ENCODE results near the gene BAMBI.

Gene BAMBI

GRCh38 chr10:28663576-28664368, 13.5 kb upstream of the BAMBI start:
- peaks cover 4% of the 10 kb centered on the region for H3K36me3 Mint-ChIP-seq (ENCODE audit: insufficient read depth)
- no peak overlapping the region for H3K27ac Mint-ChIP-seq
- peak; percentile 62 for DNase-seq
- H3K27me3 Mint-ChIP-seq, result peaks cover 64 to 67% of the 10 kb centered on the region in 2 donors
- ATAC-seq (replicated peaks), result peak; percentile 80
- peaks cover 5 to 11% of the 10 kb centered on the region in 2 donors for H3K4me1 Mint-ChIP-seq (ENCODE audit: low read depth in 2 of 2)
- H3K9me3 Mint-ChIP-seq, result no peaks in the 10 kb centered on the region
- H3K4me3 Mint-ChIP-seq, result no peak overlapping the region

GRCh38 chr10:28664369-28664740, 13.0 kb upstream of the BAMBI start:
- Mint-ChIP-seq H3K9me3 (no peaks in the 10 kb centered on the region), H3K36me3 (ENCODE audit: insufficient read depth) (peaks cover 4% of the 10 kb centered on the region), H3K4me1 (ENCODE audit: low read depth in 2 of 2) (peaks cover 7 to 15% of the 10 kb centered on the region in 2 donors), H3K4me3 (no peak overlapping the region), H3K27me3 (peaks cover 70 to 73% of the 10 kb centered on the region in 2 donors), H3K27ac (no peak overlapping the region)
- ATAC-seq (replicated peaks), result no peak
- no peak for DNase-seq

- Mint-ChIP-seq H3K27me3 (peaks cover 76 to 88% of the 10 kb centered on the region in 2 donors), H3K27ac (no peak overlapping the region), H3K4me3 (no peak overlapping the region), H3K4me1 (ENCODE audit: low read depth in 2 of 2) (peaks cover 7 to 15% of the 10 kb centered on the region in 2 donors), H3K36me3 (ENCODE audit: insufficient read depth) (peaks cover 4% of the 10 kb centered on the region), H3K9me3 (no peaks in the 10 kb centered on the region)
- ATAC-seq (replicated peaks) (no peak), DNase-seq (no peak)
These were observed 10.4 kb upstream of the BAMBI start for GRCh38 chr10:28666751-28667467.

- Mint-ChIP-seq H3K27ac (no peak overlapping the region), H3K4me1 (ENCODE audit: low read depth in 2 of 2) (peaks cover 7 to 14% of the 10 kb centered on the region in 2 donors), H3K4me3 (peak overlapping the region; percentile 62 to 75), H3K27me3 (peaks cover 77 to 86% of the 10 kb centered on the region in 2 donors), H3K36me3 (ENCODE audit: insufficient read depth) (peaks cover 4% of the 10 kb centered on the region), H3K9me3 (no peaks in the 10 kb centered on the region)
- ATAC-seq (replicated peaks) (peak; percentile 85), DNase-seq (peak in 2 of 3 experiments; percentile 35 to 37)
These were observed 8.7 kb upstream of the BAMBI start for GRCh38 chr10:28668363-28669226.

GRCh38 chr10:28669227-28670173, 7.8 kb upstream of the BAMBI start:
- peaks cover 83 to 90% of the 10 kb centered on the region in 2 donors for H3K27me3 Mint-ChIP-seq
- no peak for ATAC-seq (replicated peaks)
- DNase-seq, result no peak
- H3K9me3 Mint-ChIP-seq, result no peaks in the 10 kb centered on the region
- peak overlapping the region; percentile 62 to 75 for H3K4me3 Mint-ChIP-seq
- peaks cover 7 to 12% of the 10 kb centered on the region in 2 donors for H3K4me1 Mint-ChIP-seq (ENCODE audit: low read depth in 2 of 2)
- H3K36me3 Mint-ChIP-seq (ENCODE audit: insufficient read depth), result peaks cover 4% of the 10 kb centered on the region
- no peak overlapping the region for H3K27ac Mint-ChIP-seq

GRCh38 chr10:28674782-28675181, 2.5 kb upstream of the BAMBI start:
- H3K4me3 Mint-ChIP-seq, result no peak overlapping the region
- DNase-seq (no peak), ATAC-seq (replicated peaks) (no peak)
- H3K27me3 Mint-ChIP-seq, result peaks cover 59 to 68% of the 10 kb centered on the region in 2 donors
- no peak overlapping the region for H3K27ac Mint-ChIP-seq
- H3K4me1 Mint-ChIP-seq (ENCODE audit: low read depth in 2 of 2), result peaks cover 17 to 19% of the 10 kb centered on the region in 2 donors
- no peaks in the 10 kb centered on the region for H3K36me3 Mint-ChIP-seq (ENCODE audit: insufficient read depth)
- H3K9me3 Mint-ChIP-seq, result no peaks in the 10 kb centered on the region

GRCh38 chr10:28676326-28676967, 874 bp upstream of the BAMBI start:
- DNase-seq (peak in 1 of 3 experiments; percentile 10), ATAC-seq (replicated peaks) (no peak)
- H3K4me1 Mint-ChIP-seq (ENCODE audit: low read depth in 2 of 2), result peaks cover 19 to 23% of the 10 kb centered on the region in 2 donors
- peak overlapping the region in 1 of 2 donors; percentile 28 for H3K27ac Mint-ChIP-seq
- H3K4me3 Mint-ChIP-seq, result peak overlapping the region; percentile 77
- H3K36me3 Mint-ChIP-seq (ENCODE audit: insufficient read depth), result no peaks in the 10 kb centered on the region
- no peaks in the 10 kb centered on the region for H3K9me3 Mint-ChIP-seq
- peaks cover 67 to 71% of the 10 kb centered on the region in 2 donors for H3K27me3 Mint-ChIP-seq

- Mint-ChIP-seq H3K27me3 (peaks cover 68 to 72% of the 10 kb centered on the region in 2 donors), H3K9me3 (no peaks in the 10 kb centered on the region), H3K36me3 (ENCODE audit: insufficient read depth) (no peaks in the 10 kb centered on the region), H3K4me1 (ENCODE audit: low read depth in 2 of 2) (peaks cover 19 to 23% of the 10 kb centered on the region in 2 donors), H3K4me3 (peak overlapping the region; percentile 82 to 86), H3K27ac (peak overlapping the region in 1 of 2 donors; percentile 88)
- ATAC-seq (replicated peaks) (peak; percentile 3), DNase-seq (no peak)
These were observed 766 bp downstream of the BAMBI start for GRCh38 chr10:28677888-28678686.

GRCh38 chr10:28678687-28679457, 1.6 kb downstream of the BAMBI start:
- no peak for ATAC-seq (replicated peaks)
- DNase-seq, result no peak
- peak overlapping the region in 1 of 2 donors; percentile 88 for H3K27ac Mint-ChIP-seq
- peaks cover 66 to 71% of the 10 kb centered on the region in 2 donors for H3K27me3 Mint-ChIP-seq
- H3K9me3 Mint-ChIP-seq, result no peaks in the 10 kb centered on the region
- H3K36me3 Mint-ChIP-seq (ENCODE audit: insufficient read depth), result no peaks in the 10 kb centered on the region
- H3K4me3 Mint-ChIP-seq, result peak overlapping the region; percentile 82 to 86
- peaks cover 19 to 23% of the 10 kb centered on the region in 2 donors for H3K4me1 Mint-ChIP-seq (ENCODE audit: low read depth in 2 of 2)

- Mint-ChIP-seq H3K27me3 (peaks cover 64 to 71% of the 10 kb centered on the region in 2 donors), H3K27ac (no peak overlapping the region), H3K36me3 (ENCODE audit: insufficient read depth) (no peaks in the 10 kb centered on the region), H3K4me3 (peak overlapping the region in 1 of 2 donors; percentile 5), H3K4me1 (ENCODE audit: low read depth in 2 of 2) (peaks cover 19 to 23% of the 10 kb centered on the region in 2 donors), H3K9me3 (no peaks in the 10 kb centered on the region)
- no peak for DNase-seq
- no peak for ATAC-seq (replicated peaks)
These were observed 2.4 kb downstream of the BAMBI start for GRCh38 chr10:28679581-28680357.
